HepG2 (cell line): ENCODE measurements around the gene DBNDD1. TPM values are rescaled to one million over a fixed set of nuclear protein-coding genes. Genes with fewer than 3 reads are reported as not detected.
"Not testable (repeated sequence)": the region's sequence is repeated elsewhere in the genome, so short reads cannot be mapped to it uniquely, and the experiment has no call there.

Experiments used
- GABPA ChIP-seq, 2 experiments: IDR thresholded peaks; 2 replicates each; pipeline ENCODE4 v1.6.1; 2011 to 2016; ENCODE audit warnings: low read depth in 2 of 2, low read length in 1 of 2, missing biosample characterization in 1 of 2, missing genetic modification characterization in 1 of 2
- JUNB ChIP-seq: sonication (generic); formaldehyde crosslinking; IDR thresholded peaks from 2 replicates; pipeline ENCODE4 v1.8.0; 2022; ENCODE audit warnings: missing genetic modification reagents, mild to moderate bottlenecking, borderline replicate concordance
- JUND ChIP-seq: sonication (generic); formaldehyde crosslinking; IDR thresholded peaks from 2 replicates; pipeline ENCODE4 v1.8.0; 2022; ENCODE audit warnings: mild to moderate bottlenecking, missing genetic modification reagents
- MAFG ChIP-seq: sonication (generic); formaldehyde crosslinking; IDR thresholded peaks from 2 replicates; pipeline ENCODE4 v1.5.1; 2020; ENCODE audit warnings: mild to moderate bottlenecking, missing genetic modification reagents
- MXI1 ChIP-seq: IDR thresholded peaks from 3 replicates; pipeline ENCODE4 v1.6.1; 2012; ENCODE audit warnings: low read depth, low read length, inconsistent platforms, borderline replicate concordance
- NFIC ChIP-seq: IDR thresholded peaks from 2 replicates; pipeline ENCODE4 v1.6.1; 2012; ENCODE audit warnings: mild to moderate bottlenecking, low read length, inconsistent platforms
- SOX13 ChIP-seq, 3 experiments: fragments of 450-650 bp in 1 of 3; sonication (generic) in 1 of 3; formaldehyde crosslinking in 1 of 3; IDR thresholded peaks in 2 of 3; conservative IDR thresholded peaks in 1 of 3; 2 replicates each; pipeline versions ENCODE4 v1.5.0 to v1.6.1; 2016 to 2020; ENCODE audit warnings: antibody characterized with exemption in 1 of 3, mild to moderate bottlenecking in 1 of 3, missing compliant biosample characterization in 1 of 3, missing genetic modification reagents in 1 of 3, moderate library complexity in 1 of 3
- SOX5 ChIP-seq: IDR thresholded peaks from 2 replicates; pipeline ENCODE4 v1.6.1; 2016; ENCODE audit warnings: borderline replicate concordance
- TARDBP ChIP-seq: sonication (generic); formaldehyde crosslinking; IDR thresholded peaks from 2 replicates; pipeline ENCODE4 v1.8.0; 2022; ENCODE audit warnings: mild to moderate bottlenecking, missing genetic modification reagents
- TBL1XR1 ChIP-seq: fragments of 150-350 bp; IDR thresholded peaks from 2 replicates; pipeline ENCODE4 v1.6.1; 2014; ENCODE audit warnings: borderline replicate concordance, low read length; ENCODE audit not compliant: partially characterized antibody
- TCF7 ChIP-seq: sonication (generic); IDR thresholded peaks from 2 replicates; pipeline ENCODE4 v1.6.1; 2016; ENCODE audit warnings: antibody characterized with exemption, low read depth
- TRIM24 ChIP-seq: sonication (generic); formaldehyde crosslinking; IDR thresholded peaks from 2 replicates; pipeline ENCODE4 v1.8.0; 2022; ENCODE audit warnings: mild to moderate bottlenecking, missing genetic modification reagents
- ZBTB33 ChIP-seq: sonication (generic); formaldehyde crosslinking; IDR thresholded peaks from 2 replicates; pipeline ENCODE4 v1.4.0; 2020; ENCODE audit warnings: missing genetic modification reagents
- ZBTB39 ChIP-seq: sonication (generic); formaldehyde crosslinking; IDR thresholded peaks from 2 replicates; pipeline ENCODE4 v1.5.0; 2020; ENCODE audit warnings: missing genetic modification reagents
- ZKSCAN5 ChIP-seq: sonication (generic); formaldehyde crosslinking; IDR thresholded peaks from 2 replicates; pipeline ENCODE4 v1.5.1; 2020; ENCODE audit warnings: mild to moderate bottlenecking, missing genetic modification reagents
- ZNF546 ChIP-seq: sonication (generic); formaldehyde crosslinking; conservative IDR thresholded peaks from 2 replicates; pipeline ENCODE4 v1.8.1; 2023; ENCODE audit warnings: mild to moderate bottlenecking, missing genetic modification reagents
- ZNF687 ChIP-seq: sonication (generic); formaldehyde crosslinking; IDR thresholded peaks from 2 replicates; pipeline ENCODE4 v1.5.1; 2020; ENCODE audit warnings: mild to moderate bottlenecking, missing genetic modification reagents, moderate library complexity
- ZNF746 ChIP-seq: sonication (generic); formaldehyde crosslinking; IDR thresholded peaks from 2 replicates; pipeline ENCODE4 v1.8.0; 2022; ENCODE audit warnings: mild to moderate bottlenecking, missing genetic modification reagents
- ZNF788 ChIP-seq: sonication (generic); formaldehyde crosslinking; IDR thresholded peaks from 2 replicates; pipeline ENCODE4 v1.5.0; 2020; ENCODE audit warnings: mild to moderate bottlenecking, missing genetic modification reagents, borderline replicate concordance
- polyA plus RNA-seq, 8 experiments: library from polyadenylated mRNA; depleted of rRNA in 3 of 8; stranded (reverse) in 7 of 8; unstranded in 1 of 8; fragments of >200 nt; fragmentation: Illumina TruSeq in 4 of 8; extraction: Trizol in 4 of 8; gene quantifications; 2 replicates each; pipeline versions ENCODE4 v1.2.1 to v1.2.3, GENCODE V29; 2011 to 2016; ENCODE audit warnings: low read depth in 4 of 8, missing spikeins in 1 of 8, mixed read lengths in 1 of 8; ENCODE audit not compliant: insufficient read depth in 1 of 8
- total RNA-seq, 5 experiments: library from RNA; depleted of rRNA; stranded (reverse); fragments of >200 nt; fragmentation: Illumina TruSeq; extraction: Trizol; gene quantifications; 2 replicates each; pipeline ENCODE4 v1.2.3, GENCODE V29; 2016; ENCODE audit warnings: low read depth in 1 of 5

The DBNDD1 gene
- total and polyA plus RNA-seq, 2 of the 13 experiments (the other 11 are each of a cell fraction or from before 2014, with no cell fraction given): 17.0 to 40.4 TPM

- TF ChIP-seq ZBTB39 (CRISPR knock-in tag) (peak; percentile 79; the same call in 1 of the 2 replicates), SOX5 (CRISPR knock-in tag) (peak; percentile 54; the same call in 1 of the 2 replicates), GABPA (CRISPR knock-in tag; IDR thresholded peaks at IDR 0.05; ENCODE audit: low read depth) (0 out of 2 replicates have a peak, but pooled peaks have one; percentile 28), ZNF788 (CRISPR knock-in tag) (peak; percentile 65), ZKSCAN5 (CRISPR knock-in tag) (0 out of 2 replicates have a peak, but pooled peaks have one; percentile 4), JUND (CRISPR knock-in tag) (peak; percentile 93), ZNF687 (peak; percentile 48; the same call in 1 of the 2 replicates), SOX13 (IDR thresholded peaks at IDR 0.05) (peak; percentile 44; the same call in 1 of the 2 replicates), SOX13 (CRISPR knock-in tag; conservative IDR thresholded peaks at IDR 0.05 in 1 of 2, IDR thresholded peaks at IDR 0.05 in 1 of 2) (0 out of 4 replicates have a peak, but pooled peaks of 1 of the 2 experiments have one; percentile 43), ZBTB33 (CRISPR knock-in tag) (peak; percentile 58; the same call in 1 of the 2 replicates), TARDBP (peak; percentile 51), TRIM24 (CRISPR knock-in tag) (peak; percentile 97), TBL1XR1 (peak; percentile 63), ZNF546 (CRISPR knock-in tag) (0 out of 2 replicates have a peak, but pooled peaks have one; percentile 41), MAFG (CRISPR knock-in tag) (peak; percentile 100), ZNF746 (peak; percentile 43; the same call in 1 of the 2 replicates), JUNB (peak; percentile 56; the same call in 1 of the 2 replicates), NFIC (peak; percentile 56; the same call in 1 of the 2 replicates), MXI1 (peak; percentile 93; the same call in 2 of the 3 replicates), TCF7 (peak; percentile 15; the same call in 1 of the 2 replicates)
- not testable (repeated sequence) for TF ChIP-seq GABPA (IDR thresholded peaks at IDR 0.05; ENCODE audit: low read depth, low read length)
Measured at GRCh38 chr16:89994721-89995474, 24.4 kb downstream of the DBNDD1 start (continued).
